Ovary (tissue), 3 donors: ENCODE results near the gene OR2F2.

ENCODE experiments used
- EP300 ChIP-seq: sonication (generic); formaldehyde crosslinking; IDR thresholded peaks from one replicate; pipeline ENCODE4 v1.6.1; 2017; ENCODE audit warnings: antibody characterized with exemption
- POLR2A ChIP-seq: fragments of 450-650 bp; IDR thresholded peaks from one replicate; pipeline ENCODE4 v1.6.1; 2017; ENCODE audit warnings: antibody characterized with exemption, mild to moderate bottlenecking, moderate library complexity
- TF ChIP-seq, protein P1 (sequence below), 3 donors: fragments of 450-650 bp in 2 of 3; fragments of 200-600 bp in 1 of 3; IDR thresholded peaks; one replicate each; pipeline versions ENCODE4 v1.5.1 to v1.8.0; 2016 to 2022; ENCODE audit warnings: antibody characterized with exemption in 3 of 3, mild to moderate bottlenecking in 1 of 3
- donor health status: DM: no; HTN: no; CAD: no.

DNA sequence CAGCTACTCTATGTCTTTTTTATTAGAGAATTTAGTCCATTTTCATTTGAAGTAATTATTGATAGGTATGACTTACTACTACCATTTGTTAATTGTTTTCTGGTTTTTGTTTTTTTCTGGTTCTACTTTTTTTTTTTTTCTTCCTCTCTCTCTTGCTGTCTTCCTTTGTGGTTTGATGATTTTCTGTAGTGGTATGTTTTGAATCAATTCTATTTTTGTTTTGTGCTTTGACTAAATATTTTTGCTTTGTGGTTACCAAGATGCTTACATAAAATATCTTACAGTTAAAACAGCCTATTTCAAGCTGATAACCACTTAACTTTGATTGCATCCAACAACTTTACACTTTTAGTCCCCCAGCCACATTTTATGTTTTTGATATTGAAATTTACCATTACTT lies 3.3 kb upstream of the OR2F2 start:
- TF ChIP-seq, protein P1, sequence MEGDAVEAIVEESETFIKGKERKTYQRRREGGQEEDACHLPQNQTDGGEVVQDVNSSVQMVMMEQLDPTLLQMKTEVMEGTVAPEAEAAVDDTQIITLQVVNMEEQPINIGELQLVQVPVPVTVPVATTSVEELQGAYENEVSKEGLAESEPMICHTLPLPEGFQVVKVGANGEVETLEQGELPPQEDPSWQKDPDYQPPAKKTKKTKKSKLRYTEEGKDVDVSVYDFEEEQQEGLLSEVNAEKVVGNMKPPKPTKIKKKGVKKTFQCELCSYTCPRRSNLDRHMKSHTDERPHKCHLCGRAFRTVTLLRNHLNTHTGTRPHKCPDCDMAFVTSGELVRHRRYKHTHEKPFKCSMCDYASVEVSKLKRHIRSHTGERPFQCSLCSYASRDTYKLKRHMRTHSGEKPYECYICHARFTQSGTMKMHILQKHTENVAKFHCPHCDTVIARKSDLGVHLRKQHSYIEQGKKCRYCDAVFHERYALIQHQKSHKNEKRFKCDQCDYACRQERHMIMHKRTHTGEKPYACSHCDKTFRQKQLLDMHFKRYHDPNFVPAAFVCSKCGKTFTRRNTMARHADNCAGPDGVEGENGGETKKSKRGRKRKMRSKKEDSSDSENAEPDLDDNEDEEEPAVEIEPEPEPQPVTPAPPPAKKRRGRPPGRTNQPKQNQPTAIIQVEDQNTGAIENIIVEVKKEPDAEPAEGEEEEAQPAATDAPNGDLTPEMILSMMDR (IDR thresholded peaks at IDR 0.05): no peak
- TF ChIP-seq POLR2A (no peak), EP300 (no peak)
